ENCODE data around the gene ITGB3. TPM values are rescaled to one million over a fixed set of nuclear protein-coding genes. Genes with fewer than 3 reads are reported as not detected.

ITGB3 gene
- total and polyA plus RNA-seq, 9 of the 15 experiments (the other 6 are each of a cell fraction or from before 2014, with no cell fraction given), result 0.08 to 2.6 (median 0.62) TPM; not detected in 1

- no peak for TF ChIP-seq THAP12 (CRISPR knock-in tag; IDR thresholded peaks at IDR 0.05)
- TF ChIP-seq ZNF445 (CRISPR knock-in tag; IDR thresholded peaks at IDR 0.05; ENCODE audit: low read depth), result no peak
- no peak for TF ChIP-seq E2F6 (IDR thresholded peaks at IDR 0.05; ENCODE audit: borderline replicate concordance in 1 of 2, extremely low read depth in 1 of 2, insufficient read depth in 1 of 2, insufficient read length in 1 of 2, low read depth in 1 of 2, low read length in 1 of 2, poor library complexity in 1 of 2, severe bottlenecking in 1 of 2)
- no peak for TF ChIP-seq NFIC (IDR thresholded peaks at IDR 0.05)
- TF ChIP-seq ZNF316 (IDR thresholded peaks at IDR 0.05), result peak; percentile 34; the same call in 1 of the 2 replicates
- TF ChIP-seq RREB1 (CRISPR knock-in tag; IDR thresholded peaks at IDR 0.05), result no peak
- TF ChIP-seq POU5F1 (IDR thresholded peaks at IDR 0.05; ENCODE audit: borderline replicate concordance, low read depth, low read length, partially characterized antibody), result no peak
- TF ChIP-seq NKRF (IDR thresholded peaks at IDR 0.05; ENCODE audit: borderline replicate concordance), result no peak
- TF ChIP-seq PHF8 (IDR thresholded peaks at IDR 0.05; ENCODE audit: borderline replicate concordance, low read length), result no peak
- TF ChIP-seq THRB (CRISPR knock-in tag; conservative IDR thresholded peaks at IDR 0.05), result no peak
- no peak for TF ChIP-seq ZNF511 (CRISPR knock-in tag; IDR thresholded peaks at IDR 0.05)
- TF ChIP-seq ZBTB17 (CRISPR knock-in tag; IDR thresholded peaks at IDR 0.05), result no peak
Measured at GRCh38 chr17:47305302-47305923, 51.8 kb downstream of the ITGB3 start (continued).
